ENCODE results near the gene SVOP.

- TF ChIP-seq CTCF (IDR thresholded peaks at IDR 0.05) (no peak), POLR2A (IDR thresholded peaks at IDR 0.05) (no peak)
Measured at GRCh38 chr12:108948367-108948766, 72.5 kb downstream of the SVOP start.

All from testis (tissue), 2 donors.